ENCODE measurements around the gene KLHDC8A. TPM values are rescaled to one million over a fixed set of nuclear protein-coding genes. Genes with fewer than 3 reads are reported as not detected.
A peak's percentile ranks its signal among the peaks of the same experiment; 100 is the strongest.

Gene KLHDC8A
- total RNA-seq, 4 donors from 2014 or later: 4.1 to 5.5 (median 4.6) TPM

- TF ChIP-seq EP300 (IDR thresholded peaks at IDR 0.05): no peak
- no peak for TF ChIP-seq CTCF (IDR thresholded peaks at IDR 0.05)
- TF ChIP-seq POLR2A (IDR thresholded peaks at IDR 0.05): no peak
- Histone ChIP-seq H3K27me3 (no peaks in the 10 kb centered on the region), H3K4me1 (peaks cover 0 to 84% (median 55%) of the 10 kb centered on the region in 4 donors), H3K4me3 (no peak overlapping the region), H3K36me3 (peaks cover 0 to 16% (median 5%) of the 10 kb centered on the region in 3 donors), H3K27ac (peak overlapping the region in 3 of 4 donors; percentile 82 to 90 (median 83)), H3K9me3 (no peaks in the 10 kb centered on the region)
- DNase-seq (ENCODE audit: low spot score in 2 of 2): no peak
- WGBS, 2 donors: 79 to 86% methylated on average over 5 of the region's 5 CpGs
Measured at GRCh38 chr1:205315008-205315618, 41.6 kb downstream of the KLHDC8A start.

GRCh38 chr1:205313563-205314308 lies 43.0 kb downstream of the KLHDC8A start:
- H3K4me1 ChIP-seq: peaks cover 0 to 70% (median 47%) of the 10 kb centered on the region in 4 donors
- peak overlapping the region in 3 of 4 donors; percentile 2 to 24 (median 21) for H3K4me3 ChIP-seq
- H3K36me3 ChIP-seq: peaks cover 0 to 27% (median 6%) of the 10 kb centered on the region in 3 donors
- H3K9me3 ChIP-seq: no peaks in the 10 kb centered on the region
- no peaks in the 10 kb centered on the region for H3K27me3 ChIP-seq
- TF ChIP-seq POLR2A (IDR thresholded peaks at IDR 0.05): no peak
- TF ChIP-seq CTCF (IDR thresholded peaks at IDR 0.05): no peak
- peak in 1 of 2 donors; percentile 68 for TF ChIP-seq EP300 (IDR thresholded peaks at IDR 0.05)
- 13 to 19% methylated on average over 21 of the region's 21 CpGs for WGBS, 2 donors
- peak in 1 of 2 donors; percentile 36 for DNase-seq (ENCODE audit: low spot score in 2 of 2)
- H3K27ac ChIP-seq: peak overlapping the region; percentile 35 to 90 (median 82)

- peaks cover 0 to 35% (median 11%) of the 10 kb centered on the region in 3 donors for H3K36me3 ChIP-seq
- peaks cover 0 to 63% (median 43%) of the 10 kb centered on the region in 4 donors for H3K4me1 ChIP-seq
- peak overlapping the region in 2 of 4 donors; percentile 21 to 24 for H3K4me3 ChIP-seq
- H3K27me3 ChIP-seq: no peaks in the 10 kb centered on the region
- no peak for DNase-seq (ENCODE audit: low spot score in 2 of 2)
- no peaks in the 10 kb centered on the region for H3K9me3 ChIP-seq
- TF ChIP-seq CTCF (IDR thresholded peaks at IDR 0.05) (no peak), EP300 (IDR thresholded peaks at IDR 0.05) (no peak), POLR2A (IDR thresholded peaks at IDR 0.05) (no peak)
- WGBS, 2 donors: 62 to 65% methylated on average over 10 of the region's 10 CpGs
- H3K27ac ChIP-seq: peak overlapping the region; percentile 35 to 90 (median 82)
Measured at GRCh38 chr1:205312866-205313562, 43.7 kb downstream of the KLHDC8A start.

GRCh38 chr1:205310976-205311704 lies 45.6 kb downstream of the KLHDC8A start:
- Histone ChIP-seq H3K4me1 (peaks cover 0 to 44% (median 28%) of the 10 kb centered on the region in 4 donors), H3K9me3 (no peaks in the 10 kb centered on the region), H3K27ac (peak overlapping the region in 1 of 4 donors; percentile 90), H3K4me3 (no peak overlapping the region), H3K27me3 (no peaks in the 10 kb centered on the region), H3K36me3 (peaks cover 0 to 52% (median 20%) of the 10 kb centered on the region in 3 donors)
- no peak for DNase-seq (ENCODE audit: low spot score in 2 of 2)
- TF ChIP-seq POLR2A (IDR thresholded peaks at IDR 0.05): no peak
- TF ChIP-seq CTCF (IDR thresholded peaks at IDR 0.05): no peak
- no peak for TF ChIP-seq EP300 (IDR thresholded peaks at IDR 0.05)
- WGBS, 2 donors: 92 to 94% methylated on average over 8 of the region's 8 CpGs

All from tibial nerve (tissue), 4 donors.